ENCODE results near the gene APBA2. TPM values are rescaled to one million over a fixed set of nuclear protein-coding genes. Genes with fewer than 3 reads are reported as not detected.

The APBA2 gene
- total and polyA plus RNA-seq, 7 donors = 0.06 to 0.36 (median 0.08) TPM; not detected in 2

- H3K36me3 ChIP-seq (ENCODE audit: insufficient read depth in 1 of 2, low read depth in 1 of 2) = no peaks in the 10 kb centered on the region
- no peaks in the 10 kb centered on the region for H3K4me1 ChIP-seq
- DNase-seq = no peak
- H3K9me3 ChIP-seq = no peaks in the 10 kb centered on the region
- no peak for TF ChIP-seq CTCF (IDR thresholded peaks at IDR 0.05)
- no peak overlapping the region for H3K27ac ChIP-seq
- H3K4me3 ChIP-seq = no peak overlapping the region
- H3K27me3 ChIP-seq (ENCODE audit: insufficient read depth in 3 of 3, low read length in 2 of 3) = peaks cover 0 to 2% (median 0%) of the 10 kb centered on the region in 3 donors
- intact Hi-C loops (cut with DNase I) = no loop called here
- WGBS, 3 donors = 91 to 95% (median 94%) methylated on average over 5 of the region's 5 CpGs
- no peak for ATAC-seq
These were observed 161.2 kb downstream of the APBA2 start for GRCh38 chr15:29046977-29047376.

- no peak for ATAC-seq
- WGBS, 3 donors = 85 to 91% (median 88%) methylated on average over 9 of the region's 9 CpGs
- intact Hi-C loops (cut with DNase I) = no loop called here
- no peak for DNase-seq
- Histone ChIP-seq H3K27ac (no peak overlapping the region), H3K27me3 (ENCODE audit: insufficient read depth in 3 of 3, low read length in 2 of 3) (peaks cover 0 to 1% (median 0%) of the 10 kb centered on the region in 3 donors), H3K4me3 (no peak overlapping the region), H3K36me3 (ENCODE audit: insufficient read depth in 1 of 2, low read depth in 1 of 2) (no peaks in the 10 kb centered on the region), H3K4me1 (no peaks in the 10 kb centered on the region), H3K9me3 (no peaks in the 10 kb centered on the region)
- no peak for TF ChIP-seq CTCF (IDR thresholded peaks at IDR 0.05)
These were observed 162.2 kb downstream of the APBA2 start for GRCh38 chr15:29048011-29048410.

GRCh38 chr15:29050870-29051269, 165.1 kb downstream of the APBA2 start:
- intact Hi-C loops (cut with DNase I) = loop anchor here in 1 of 2 donors (5.0 kb wide), 1 partner anchor 41 kb away; no protein-coding TSS in a partner anchor
- WGBS, 3 donors = 42 to 44% (median 43%) methylated on average over 6 of the region's 6 CpGs
- Histone ChIP-seq H3K4me3 (no peak overlapping the region), H3K27ac (no peak overlapping the region), H3K36me3 (ENCODE audit: insufficient read depth in 1 of 2, low read depth in 1 of 2) (no peaks in the 10 kb centered on the region), H3K4me1 (no peaks in the 10 kb centered on the region), H3K27me3 (ENCODE audit: insufficient read depth in 3 of 3, low read length in 2 of 3) (peaks cover 0 to 1% (median 0%) of the 10 kb centered on the region in 3 donors), H3K9me3 (no peaks in the 10 kb centered on the region)
- no peak for ATAC-seq
- no peak for DNase-seq
- no peak for TF ChIP-seq CTCF (IDR thresholded peaks at IDR 0.05)

GRCh38 chr15:29051422-29051821, 165.6 kb downstream of the APBA2 start:
- Histone ChIP-seq H3K4me3 (no peak overlapping the region), H3K27me3 (ENCODE audit: insufficient read depth in 3 of 3, low read length in 2 of 3) (peaks cover 0 to 1% (median 0%) of the 10 kb centered on the region in 3 donors), H3K4me1 (no peaks in the 10 kb centered on the region), H3K27ac (no peak overlapping the region), H3K36me3 (ENCODE audit: insufficient read depth in 1 of 2, low read depth in 1 of 2) (no peaks in the 10 kb centered on the region), H3K9me3 (no peaks in the 10 kb centered on the region)
- intact Hi-C loops (cut with DNase I) = loop anchor here in 1 of 2 donors (5.0 kb wide), 1 partner anchor 41 kb away; no protein-coding TSS in a partner anchor
- no peak for ATAC-seq
- TF ChIP-seq CTCF (IDR thresholded peaks at IDR 0.05) = no peak
- 66 to 72% (median 70%) methylated on average over 6 of the region's 6 CpGs for WGBS, 3 donors
- no peak for DNase-seq

- 83 to 92% (median 92%) methylated on average over 8 of the region's 8 CpGs for WGBS, 3 donors
- no peaks in the 10 kb centered on the region for H3K36me3 ChIP-seq (ENCODE audit: insufficient read depth in 1 of 2, low read depth in 1 of 2)
- intact Hi-C loops (cut with DNase I) = loop anchor here in 1 of 2 donors (5.0 kb wide), 1 partner anchor 39 kb away; no protein-coding TSS in a partner anchor
- no peak overlapping the region for H3K4me3 ChIP-seq
- no peaks in the 10 kb centered on the region for H3K9me3 ChIP-seq
- no peaks in the 10 kb centered on the region for H3K4me1 ChIP-seq
- H3K27me3 ChIP-seq (ENCODE audit: insufficient read depth in 3 of 3, low read length in 2 of 3) = peaks cover 0 to 3% (median 0%) of the 10 kb centered on the region in 3 donors
- no peak for TF ChIP-seq CTCF (IDR thresholded peaks at IDR 0.05)
- no peak for DNase-seq
- no peak overlapping the region for H3K27ac ChIP-seq
- ATAC-seq = no peak
These were observed 167.2 kb downstream of the APBA2 start for GRCh38 chr15:29053006-29053405.

All from psoas muscle (tissue), 8 donors.